Uterus (tissue), 2 donors: ENCODE measurements around the gene TAF1B.

Source experiments
- CTCF ChIP-seq, 4 experiments: fragments of 200-600 bp in 2 of 4; fragments of 450-650 bp in 2 of 4; sonication (generic) in 2 of 4; IDR thresholded peaks; one replicate each; pipeline ENCODE4 v1.5.1; 2016 to 2019; ENCODE audit warnings: antibody characterized with exemption in 4 of 4, mild to moderate bottlenecking in 2 of 4, moderate library complexity in 1 of 4
- POLR2A ChIP-seq, 2 donors: fragments of 450-650 bp; IDR thresholded peaks; one replicate each; pipeline ENCODE4 v1.6.1; 2016; ENCODE audit warnings: antibody characterized with exemption in 2 of 2, mild to moderate bottlenecking in 1 of 2, moderate library complexity in 1 of 2

GRCh38 chr2:9842487-9843228, 616 bp upstream of the TAF1B start:
- TF ChIP-seq CTCF (IDR thresholded peaks at IDR 0.05) (no peak), POLR2A (IDR thresholded peaks at IDR 0.05) (no peak)
